CD8-positive, alpha-beta memory T cell (primary cell): Measurements from ENCODE around the gene NADSYN1. TPM values are rescaled to one million over a fixed set of nuclear protein-coding genes. Genes with fewer than 3 reads are reported as not detected.

Experiments
- CTCF ChIA-PET: fragments of 350-600 bp; sonication (Branson Sonifier 250); formaldehyde crosslinking; loops from one replicate; lab custom pipeline; 2021; ENCODE audit warnings: antibody characterized with exemption; lab: Charles Lee
- POLR2A ChIA-PET: fragments of 350-600 bp; sonication (Branson Sonifier 250); formaldehyde crosslinking; loops from one replicate; lab custom pipeline; 2021; ENCODE audit warnings: antibody characterized with exemption; lab: Charles Lee
- DNase-seq, 5 donors: peaks; one replicate each; pipeline versions ENCODE4 v3.0.0 to v3.0.0-alpha.2; 2020 to 2022; ENCODE audit warnings: mixed read lengths in 1 of 5
- H3K27ac ChIP-seq: one replicate; pipeline ENCODE4 v1.7.0; 2013; ENCODE audit warnings: low read depth, mild to moderate bottlenecking, low read length, moderate library complexity
- H3K27me3 ChIP-seq: 2 replicates; pipeline ENCODE4 v1.7.0; 2013; ENCODE audit warnings: low read length, mild to moderate bottlenecking; ENCODE audit not compliant: insufficient read depth, poor library complexity, severe bottlenecking
- H3K36me3 ChIP-seq: 2 replicates; pipeline ENCODE4 v1.7.0; 2013; ENCODE audit warnings: mild to moderate bottlenecking, low read length, moderate library complexity; ENCODE audit not compliant: insufficient read depth
- H3K4me1 ChIP-seq: 2 replicates; pipeline ENCODE4 v1.7.0; 2013; ENCODE audit warnings: mild to moderate bottlenecking, low read length, moderate library complexity; ENCODE audit not compliant: insufficient read depth
- H3K4me3 ChIP-seq: 2 replicates; pipeline ENCODE4 v1.7.0; 2013; ENCODE audit warnings: mild to moderate bottlenecking, low read length
- H3K9me3 ChIP-seq: 2 replicates; pipeline ENCODE4 v1.7.0; 2013; ENCODE audit warnings: mild to moderate bottlenecking, low read length
- H3K27ac Mint-ChIP-seq, 8 donors: one replicate each; pipeline ENCODE4 v1.8.0; 2020 to 2021; ENCODE audit warnings: mixed read lengths in 8 of 8, mild to moderate bottlenecking in 6 of 8, inconsistent platforms in 3 of 8, moderate library complexity in 3 of 8
- H3K27me3 Mint-ChIP-seq, 2 donors: one replicate each; pipeline ENCODE4 v1.8.0; 2020 to 2021; ENCODE audit warnings: mixed read lengths in 2 of 2, mild to moderate bottlenecking in 1 of 2, moderate library complexity in 1 of 2
- H3K36me3 Mint-ChIP-seq, 3 donors: one replicate each; pipeline ENCODE4 v1.8.0; 2020 to 2021; ENCODE audit warnings: mixed read lengths in 3 of 3, inconsistent platforms in 1 of 3, mild to moderate bottlenecking in 1 of 3
- H3K4me1 Mint-ChIP-seq, 3 donors: one replicate each; pipeline ENCODE4 v1.8.0; 2020 to 2021; ENCODE audit warnings: mixed read lengths in 3 of 3, inconsistent platforms in 1 of 3, mild to moderate bottlenecking in 1 of 3
- H3K4me3 Mint-ChIP-seq, 7 donors: one replicate each; pipeline ENCODE4 v1.8.0; 2020 to 2021; ENCODE audit warnings: mixed read lengths in 7 of 7, mild to moderate bottlenecking in 6 of 7, moderate library complexity in 4 of 7, inconsistent platforms in 2 of 7
- H3K9me3 Mint-ChIP-seq, 5 donors: one replicate each; pipeline ENCODE4 v1.8.0; 2020 to 2022; ENCODE audit warnings: mixed read lengths in 5 of 5, mild to moderate bottlenecking in 3 of 5, moderate library complexity in 2 of 5, inconsistent platforms in 1 of 5
- polyA plus RNA-seq: library from polyadenylated mRNA; unstranded; fragments of 300-500 nt; fragmentation: Illumina TruSeq; gene quantifications from one replicate; pipeline ENCODE4 v1.2.3, GENCODE V29; 2021
- total RNA-seq, 2 experiments: library from RNA; stranded (reverse); gene quantifications; one replicate each; pipeline ENCODE4 v1.2.3, GENCODE V29; 2021

Gene NADSYN1
- total and polyA plus RNA-seq, 3 experiments from 2014 or later = 43.6 to 62.5 (median 60.3) TPM

GRCh38 chr11:71543866-71544265 is 90.9 kb downstream of the NADSYN1 start:
- no peak overlapping the region for H3K27ac Mint-ChIP-seq
- H3K27ac ChIP-seq = no peak overlapping the region
- H3K9me3 ChIP-seq = no peaks in the 10 kb centered on the region
- no peaks in the 10 kb centered on the region for H3K4me1 ChIP-seq
- H3K4me3 Mint-ChIP-seq = no peak overlapping the region
- peaks cover 25 to 60% of the 10 kb centered on the region in 2 donors for H3K27me3 Mint-ChIP-seq
- CTCF ChIA-PET = no interaction called here
- peaks cover 0 to 10% (median 5%) of the 10 kb centered on the region in 5 donors for H3K9me3 Mint-ChIP-seq
- H3K4me1 Mint-ChIP-seq = peaks cover 0 to 8% (median 7%) of the 10 kb centered on the region in 3 donors
- DNase-seq = no peak
- H3K4me3 ChIP-seq = no peak overlapping the region
- POLR2A ChIA-PET = no interaction called here
- H3K36me3 ChIP-seq = no peaks in the 10 kb centered on the region
- peaks cover 0 to 11% (median 0%) of the 10 kb centered on the region in 3 donors for H3K36me3 Mint-ChIP-seq
- H3K27me3 ChIP-seq = peaks cover 3% of the 10 kb centered on the region

DNA sequence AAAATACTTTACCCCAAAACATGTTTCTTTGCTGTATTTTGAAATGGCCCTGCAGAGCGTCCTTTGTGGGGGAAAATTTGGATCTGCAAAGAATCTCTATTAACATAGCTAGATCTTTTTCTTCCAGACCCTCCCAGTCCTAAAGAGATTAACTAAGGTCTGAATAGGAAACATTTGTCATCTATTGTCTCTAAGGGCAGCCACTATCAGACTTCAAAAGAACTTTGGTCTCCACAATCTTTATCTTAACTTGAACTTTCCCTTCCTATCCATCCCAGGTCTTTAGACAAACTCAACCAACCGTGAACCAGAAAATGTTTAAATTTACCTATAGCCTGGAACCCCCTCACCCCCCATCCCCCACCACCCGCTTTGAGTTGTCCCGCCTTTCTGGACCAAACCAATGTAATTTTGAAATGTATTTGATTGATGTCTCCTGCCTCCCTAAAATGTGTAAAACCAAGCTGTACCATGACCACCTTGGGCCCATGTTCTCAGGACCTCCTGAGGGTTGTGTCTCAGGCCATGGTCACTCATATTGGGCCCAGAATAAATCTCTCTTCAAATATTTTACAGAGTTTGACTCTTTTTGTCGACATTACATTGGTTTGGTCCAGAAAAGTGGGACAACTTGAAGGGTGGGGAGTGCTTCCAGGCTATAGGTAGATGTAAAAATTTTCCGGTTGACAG is 91.7 kb downstream of the NADSYN1 start:
- H3K27me3 Mint-ChIP-seq = peaks cover 30 to 60% of the 10 kb centered on the region in 2 donors
- peaks cover 0 to 8% (median 7%) of the 10 kb centered on the region in 3 donors for H3K4me1 Mint-ChIP-seq
- H3K4me3 Mint-ChIP-seq = no peak overlapping the region
- Histone ChIP-seq H3K27me3 (peaks cover 3% of the 10 kb centered on the region), H3K27ac (no peak overlapping the region), H3K4me3 (no peak overlapping the region), H3K9me3 (no peaks in the 10 kb centered on the region), H3K36me3 (no peaks in the 10 kb centered on the region), H3K4me1 (no peaks in the 10 kb centered on the region)
- CTCF ChIA-PET = no interaction called here
- H3K9me3 Mint-ChIP-seq = peaks cover 0 to 10% (median 5%) of the 10 kb centered on the region in 5 donors
- no peak for DNase-seq
- H3K27ac Mint-ChIP-seq = peak overlapping the region in 1 of 8 donors; percentile 31
- peaks cover 0 to 11% (median 0%) of the 10 kb centered on the region in 3 donors for H3K36me3 Mint-ChIP-seq
- POLR2A ChIA-PET = no interaction called here

DNA sequence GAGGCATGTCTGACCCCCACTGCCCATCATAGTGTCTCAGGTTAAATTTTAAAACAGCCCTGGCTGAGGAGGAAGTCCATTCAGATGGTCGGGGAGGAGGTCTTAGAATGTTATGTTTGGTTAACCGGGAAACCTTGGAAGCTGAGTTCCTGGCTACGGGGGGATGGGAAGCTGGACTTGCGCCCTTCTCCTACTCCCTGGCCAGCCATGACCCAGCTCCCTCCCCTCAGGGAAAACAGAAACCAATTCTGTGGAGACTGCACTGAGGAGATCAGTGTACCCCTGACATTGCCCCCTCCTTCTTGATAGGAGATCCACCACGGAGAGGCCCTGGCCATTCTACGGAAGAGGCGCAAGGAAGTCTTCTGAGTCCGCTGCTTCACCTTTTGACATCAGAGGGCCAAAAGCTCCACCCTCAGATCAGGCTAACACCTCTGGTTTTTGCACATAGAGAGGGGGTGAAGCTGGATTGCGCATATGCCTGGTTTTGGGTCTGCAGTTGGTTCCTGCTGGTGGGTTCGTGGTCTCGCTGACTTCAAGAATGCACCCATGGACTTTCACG is 92.5 kb downstream of the NADSYN1 start:
- peaks cover 3% of the 10 kb centered on the region for H3K27me3 ChIP-seq
- Mint-ChIP-seq H3K27ac (no peak overlapping the region), H3K4me3 (no peak overlapping the region), H3K36me3 (peaks cover 0 to 11% (median 0%) of the 10 kb centered on the region in 3 donors), H3K9me3 (peaks cover 0 to 9% (median 5%) of the 10 kb centered on the region in 5 donors), H3K4me1 (peaks cover 0 to 8% (median 7%) of the 10 kb centered on the region in 3 donors), H3K27me3 (peaks cover 30 to 62% of the 10 kb centered on the region in 2 donors)
- H3K27ac ChIP-seq = no peak overlapping the region
- H3K9me3 ChIP-seq = no peaks in the 10 kb centered on the region
- no peak overlapping the region for H3K4me3 ChIP-seq
- no peaks in the 10 kb centered on the region for H3K4me1 ChIP-seq
- no peak for DNase-seq
- H3K36me3 ChIP-seq = no peaks in the 10 kb centered on the region
- ChIA-PET CTCF (no interaction called here), POLR2A (no interaction called here)

GRCh38 chr11:71548120-71548519 is 95.1 kb downstream of the NADSYN1 start, which contains the start of gene KRTAP5-9:
TSS of gene KRTAP5-9 (plus strand) at chr11:71548420. CDS start at chr11:71548658, 238 bp downstream.
- no peaks in the 10 kb centered on the region for H3K36me3 Mint-ChIP-seq
- Histone ChIP-seq H3K27ac (no peak within 1 kb of the TSS), H3K4me3 (no peak within 1 kb of the TSS), H3K9me3 (no peaks in the 10 kb centered on the region), H3K36me3 (no peaks in the 10 kb centered on the region), H3K4me1 (no peaks in the 10 kb centered on the region), H3K27me3 (peaks cover 3% of the 10 kb centered on the region)
- peaks cover 22 to 43% of the 10 kb centered on the region in 2 donors for H3K27me3 Mint-ChIP-seq
- peaks cover 0 to 2% (median 0%) of the 10 kb centered on the region in 5 donors for H3K9me3 Mint-ChIP-seq
- POLR2A ChIA-PET = no interaction called here
- no peak for DNase-seq
- H3K27ac Mint-ChIP-seq = peak within 1 kb of the TSS in 1 of 8 donors; percentile 55
- no peak within 1 kb of the TSS for H3K4me3 Mint-ChIP-seq
- CTCF ChIA-PET = no interaction called here
- peaks cover 0 to 8% (median 7%) of the 10 kb centered on the region in 3 donors for H3K4me1 Mint-ChIP-seq

GRCh38 chr11:71548716-71549151 is 95.7 kb downstream of the NADSYN1 start:
- peaks cover 3% of the 10 kb centered on the region for H3K27me3 ChIP-seq
- H3K4me3 ChIP-seq = no peak overlapping the region
- H3K27me3 Mint-ChIP-seq = peaks cover 22 to 41% of the 10 kb centered on the region in 2 donors
- H3K4me1 ChIP-seq = no peaks in the 10 kb centered on the region
- H3K36me3 ChIP-seq = no peaks in the 10 kb centered on the region
- no peak for DNase-seq
- peaks cover 0 to 4% (median 2%) of the 10 kb centered on the region in 3 donors for H3K4me1 Mint-ChIP-seq
- H3K27ac ChIP-seq = no peak overlapping the region
- no peaks in the 10 kb centered on the region for H3K36me3 Mint-ChIP-seq
- ChIA-PET POLR2A (no interaction called here), CTCF (no interaction called here)
- no peak overlapping the region for H3K4me3 Mint-ChIP-seq
- no peaks in the 10 kb centered on the region for H3K9me3 ChIP-seq
- H3K9me3 Mint-ChIP-seq = peaks cover 0 to 2% (median 0%) of the 10 kb centered on the region in 5 donors
- no peak overlapping the region for H3K27ac Mint-ChIP-seq

Other genes starting within 250 kb of the NADSYN1 start
- not detected for gene SHANK2, start 200.6 kb upstream of the NADSYN1 start, total RNA-seq
- not detected for gene SHANK2, start 200.6 kb upstream of the NADSYN1 start, polyA plus RNA-seq
- 10 to 100 TPM; 41.5 to 42.8 TPM for gene DHCR7, start 4.8 kb upstream of the NADSYN1 start, total RNA-seq
- 19.6 TPM for gene DHCR7, start 4.8 kb upstream of the NADSYN1 start, polyA plus RNA-seq
- not detected for gene KRTAP5-7, start 74.1 kb downstream of the NADSYN1 start, total RNA-seq
- gene KRTAP5-7, start 74.1 kb downstream of the NADSYN1 start, polyA plus RNA-seq = not detected
- not detected for gene KRTAP5-8, start 84.8 kb downstream of the NADSYN1 start, total RNA-seq
- gene KRTAP5-8, start 84.8 kb downstream of the NADSYN1 start, polyA plus RNA-seq = not detected
- not detected for gene KRTAP5-9, start 95.2 kb downstream of the NADSYN1 start, total RNA-seq
- not detected for gene KRTAP5-9, start 95.2 kb downstream of the NADSYN1 start, polyA plus RNA-seq
- gene KRTAP5-10, start 112.4 kb downstream of the NADSYN1 start, total RNA-seq = not detected
- gene KRTAP5-10, start 112.4 kb downstream of the NADSYN1 start, polyA plus RNA-seq = not detected
- gene KRTAP5-11, start 129.7 kb downstream of the NADSYN1 start, total RNA-seq = not detected
- not detected for gene KRTAP5-11, start 129.7 kb downstream of the NADSYN1 start, polyA plus RNA-seq